Left renal pelvis (tissue), 4 donors: ENCODE results near the gene RPL32. TPM values are rescaled to one million over a fixed set of nuclear protein-coding genes. Genes with fewer than 3 reads are reported as not detected.

Experiments used
- DNase-seq, 4 donors: peaks; one replicate each; pipeline ENCODE4 v3.0.0-alpha.2; 2013; ENCODE audit warnings: low read depth in 4 of 4, low spot score in 3 of 4
- polyA plus RNA-seq, 4 donors: library from polyadenylated mRNA; unstranded; fragments of 120-200 nt; gene quantifications; one replicate each; pipeline ENCODE4 v1.2.1, GENCODE V29; 2013; ENCODE audit not compliant: insufficient read length in 4 of 4

The RPL32 gene
- polyA plus RNA-seq, 4 donors = 2,073 to 2,338 (median 2,152) TPM

GRCh38 chr3:12833222-12834161 is 7.9 kb downstream of the RPL32 start:
- DNase-seq = no peak

GRCh38 chr3:12832350-12833221 is 8.8 kb downstream of the RPL32 start:
- no peak for DNase-seq

GRCh38 chr3:12831301-12831866 is 10.0 kb downstream of the RPL32 start:
- DNase-seq = no peak

GRCh38 chr3:12830785-12831156 is 10.6 kb downstream of the RPL32 start:
- no peak for DNase-seq

GRCh38 chr3:12829886-12830784 is 11.2 kb downstream of the RPL32 start:
- no peak for DNase-seq

GRCh38 chr3:12829404-12829803 is 12.0 kb downstream of the RPL32 start:
- no peak for DNase-seq

- no peak for DNase-seq
Measured at GRCh38 chr3:12828751-12829150, 12.6 kb downstream of the RPL32 start.

GRCh38 chr3:12825156-12825555 is 16.2 kb downstream of the RPL32 start:
- no peak for DNase-seq

GRCh38 chr3:12824299-12824698 is 17.1 kb downstream of the RPL32 start:
- DNase-seq = no peak

GRCh38 chr3:12822725-12823373 is 18.5 kb downstream of the RPL32 start:
- DNase-seq = no peak

- DNase-seq = no peak
Measured at GRCh38 chr3:12818773-12819172, 22.6 kb downstream of the RPL32 start.

GRCh38 chr3:12818273-12818672 is 23.1 kb downstream of the RPL32 start:
- DNase-seq = no peak

GRCh38 chr3:12817343-12817710 is 24.0 kb downstream of the RPL32 start:
- DNase-seq = no peak

GRCh38 chr3:12816521-12817342 is 24.6 kb downstream of the RPL32 start:
- no peak for DNase-seq

- DNase-seq = no peak
Measured at GRCh38 chr3:12815719-12816118, 25.6 kb downstream of the RPL32 start.

GRCh38 chr3:12815078-12815477 is 26.3 kb downstream of the RPL32 start:
- no peak for DNase-seq

GRCh38 chr3:12813967-12814366 is 27.4 kb downstream of the RPL32 start:
- DNase-seq = no peak

GRCh38 chr3:12812812-12813211 is 28.6 kb downstream of the RPL32 start:
- no peak for DNase-seq

- no peak for DNase-seq
Measured at GRCh38 chr3:12810961-12811360, 30.4 kb downstream of the RPL32 start.
